Caki2 (cell line): ENCODE measurements around the gene NMT1. TPM values are rescaled to one million over a fixed set of nuclear protein-coding genes. Genes with fewer than 3 reads are reported as not detected.

Source experiments
- DNase-seq: peaks from one replicate; pipeline ENCODE4 v3.0.0-alpha.2; 2015; ENCODE audit warnings: low read depth
- in situ Hi-C: cut with HindIII; loops from 2 replicates; pipeline ENCODE4 v1.10.0; 2016; ENCODE audit warnings: low sequenced_read_pairs, low pct_unique_long_range_greater_than_20kb, mixed read lengths
- total RNA-seq: library from RNA; depleted of rRNA; stranded (reverse); fragments of >200 nt; shearing (Covaris generic); gene quantifications from 2 replicates; pipeline ENCODE4 v1.2.3, GENCODE V29; 2014; ENCODE audit warnings: low replicate concordance; rRNA removed

Gene NMT1
- 57.3 and 81.4 TPM in 2 replicates for total RNA-seq

GRCh38 chr17:45060797-45061605, at the start of gene NMT1:
NMT1 (plus strand) TSS chr17:45061317; CDS start chr17:45061330, 13 bp downstream.
- DNase-seq, result peak; percentile 99
- in situ Hi-C loops, result no loop called here

GRCh38 chr17:45011767-45012166, 49.4 kb upstream of the NMT1 start:
- in situ Hi-C loops, result no loop called here

GRCh38 chr17:45013021-45013997, 47.8 kb upstream of the NMT1 start:
- in situ Hi-C loops, result no loop called here
- DNase-seq, result no peak

More at GRCh38 chr17:45011767-45012166, 49.4 kb upstream of the NMT1 start:
- no peak for DNase-seq

GRCh38 chr17:45016237-45016636, 44.9 kb upstream of the NMT1 start:
- in situ Hi-C loops, result no loop called here
- no peak for DNase-seq

GRCh38 chr17:45016823-45017222, 44.3 kb upstream of the NMT1 start:
- in situ Hi-C loops, result no loop called here
- no peak for DNase-seq

GRCh38 chr17:45018514-45018847, 42.6 kb upstream of the NMT1 start:
- in situ Hi-C loops, result no loop called here
- DNase-seq, result no peak

GRCh38 chr17:45018848-45019711, 42.0 kb upstream of the NMT1 start:
- peak; percentile 45 for DNase-seq
- in situ Hi-C loops, result no loop called here

- DNase-seq, result no peak
- in situ Hi-C loops, result no loop called here
These were observed 40.6 kb upstream of the NMT1 start for GRCh38 chr17:45020354-45021138.

- in situ Hi-C loops, result no loop called here
- DNase-seq, result peak; percentile 44
These were observed 39.4 kb upstream of the NMT1 start for GRCh38 chr17:45021607-45022287.

GRCh38 chr17:45022288-45022648, 38.8 kb upstream of the NMT1 start:
- in situ Hi-C loops, result no loop called here
- no peak for DNase-seq

GRCh38 chr17:45022655-45023339, 38.3 kb upstream of the NMT1 start:
- in situ Hi-C loops, result no loop called here
- DNase-seq, result no peak

GRCh38 chr17:45029096-45029495, 32.0 kb upstream of the NMT1 start:
- no peak for DNase-seq
- in situ Hi-C loops, result no loop called here

- DNase-seq, result no peak
- in situ Hi-C loops, result no loop called here
These were observed 31.2 kb upstream of the NMT1 start for GRCh38 chr17:45029758-45030423.

- no peak for DNase-seq
- in situ Hi-C loops, result no loop called here
These were observed 30.4 kb upstream of the NMT1 start for GRCh38 chr17:45030733-45031132.

- no peak for DNase-seq
- in situ Hi-C loops, result no loop called here
These were observed 29.6 kb upstream of the NMT1 start for GRCh38 chr17:45031231-45032173.
